CD4-positive, alpha-beta T cell treated with Interferon gamma for 1 hour (primary cell): ENCODE results near the gene ANP32B.

Experiments
- DNase-seq: peaks from one replicate; pipeline ENCODE4 v3.0.0-alpha.2; 2020

The ANP32B gene

DNA sequence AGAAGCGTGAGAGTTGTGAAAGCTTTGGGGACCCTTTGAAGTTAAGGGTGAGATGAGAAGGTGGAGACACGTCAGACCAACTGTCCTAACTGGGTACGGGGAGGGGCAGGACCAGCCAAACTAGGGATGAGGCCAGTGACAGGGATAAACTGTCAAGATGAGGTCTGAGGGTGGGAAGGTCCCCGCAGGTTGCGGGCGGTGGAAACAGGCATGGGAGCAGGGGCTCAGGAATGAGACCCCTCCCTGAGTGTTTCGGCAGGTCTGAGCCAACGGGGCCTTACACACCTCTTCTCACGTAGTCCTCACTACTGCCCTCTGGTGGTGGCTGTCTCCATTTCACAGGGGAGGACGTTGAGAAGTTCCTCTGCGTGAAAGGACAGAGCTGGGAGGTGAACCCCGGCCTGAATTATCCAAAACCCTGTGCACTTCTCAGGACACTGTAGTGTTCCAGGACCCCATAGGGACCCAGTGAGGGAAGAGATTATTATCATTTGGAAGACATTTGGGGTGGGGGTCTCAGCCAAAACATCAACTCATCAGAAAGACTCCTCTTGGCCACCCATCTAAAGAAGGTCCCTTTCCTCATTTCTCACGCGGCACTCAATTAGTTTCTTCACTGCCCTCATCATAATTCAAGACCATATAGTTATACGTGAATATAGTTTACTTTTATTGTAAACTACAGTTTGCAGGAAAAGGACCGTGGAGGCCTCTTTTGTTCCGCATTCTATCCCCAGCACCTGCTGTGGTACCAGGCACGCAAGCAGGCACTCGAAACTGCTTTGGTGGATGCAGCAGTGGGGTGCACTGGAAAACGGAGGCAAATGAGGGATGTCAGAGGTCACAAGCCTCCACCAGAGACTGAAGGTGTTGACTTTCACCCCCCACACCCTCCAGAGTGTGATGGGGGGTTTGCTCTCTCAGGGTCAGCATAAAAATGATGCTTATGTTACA, 51.7 kb downstream of the ANP32B start:
- DNase-seq = peak; percentile 82

DNA sequence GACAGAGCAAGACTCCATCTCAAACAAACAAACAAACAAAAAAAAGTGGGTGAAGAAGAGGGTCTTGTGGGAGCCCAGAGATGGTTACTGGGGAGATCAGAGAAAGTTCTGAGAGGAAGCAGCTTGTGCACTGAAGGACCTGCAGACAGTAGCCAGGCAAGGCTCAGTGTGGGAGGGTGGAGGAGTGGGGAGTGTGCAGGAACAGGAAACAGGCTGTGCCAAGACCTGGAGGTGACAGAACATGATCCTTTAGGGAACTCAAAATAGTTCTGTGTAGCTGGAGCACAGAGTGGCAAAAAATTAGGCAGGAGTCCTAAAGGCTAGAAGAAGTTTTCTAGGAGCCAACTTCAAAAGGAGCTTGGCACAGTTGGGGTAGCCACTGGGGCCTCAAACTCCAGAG, 54.2 kb downstream of the ANP32B start:
- no peak for DNase-seq

DNA sequence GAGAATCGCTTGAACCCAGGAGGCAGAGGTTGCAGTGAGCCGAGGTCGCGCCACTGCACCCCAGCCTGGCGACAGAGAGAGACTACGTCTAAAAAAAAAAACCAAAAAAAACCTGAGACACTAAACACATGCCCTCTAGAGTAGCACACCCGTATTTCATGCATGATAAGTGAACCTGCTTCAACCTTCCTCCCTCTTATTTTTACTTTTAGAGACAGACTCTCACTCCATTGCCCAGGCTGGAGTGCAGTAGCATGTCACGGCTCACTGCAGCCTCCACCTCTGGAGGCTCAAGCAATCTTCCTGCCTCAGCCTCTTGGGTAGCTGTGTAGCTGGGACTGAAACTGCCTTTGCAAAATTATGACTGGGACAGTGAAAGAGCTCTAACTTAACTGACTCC, 55.8 kb downstream of the ANP32B start:
- DNase-seq = no peak

DNA sequence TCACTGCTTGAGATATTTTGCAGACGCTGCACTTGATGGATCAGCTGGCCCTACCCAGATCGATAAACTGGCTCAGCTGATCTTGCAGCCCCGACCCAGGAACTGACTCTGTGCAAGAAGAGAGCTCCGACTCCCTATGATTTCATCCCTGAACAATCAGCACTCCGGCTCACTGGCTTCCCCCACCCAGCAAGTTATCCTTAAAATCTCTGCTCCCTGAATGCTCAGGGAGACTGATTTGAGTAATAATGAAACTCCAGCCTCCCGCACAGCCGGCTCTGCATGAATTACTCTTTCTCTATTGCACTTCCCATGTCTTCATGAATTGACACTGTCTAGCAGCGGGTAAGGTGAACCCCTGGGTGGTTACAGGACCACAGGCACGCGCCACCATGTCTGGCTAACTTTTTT, 56.5 kb downstream of the ANP32B start:
- no peak for DNase-seq

DNA sequence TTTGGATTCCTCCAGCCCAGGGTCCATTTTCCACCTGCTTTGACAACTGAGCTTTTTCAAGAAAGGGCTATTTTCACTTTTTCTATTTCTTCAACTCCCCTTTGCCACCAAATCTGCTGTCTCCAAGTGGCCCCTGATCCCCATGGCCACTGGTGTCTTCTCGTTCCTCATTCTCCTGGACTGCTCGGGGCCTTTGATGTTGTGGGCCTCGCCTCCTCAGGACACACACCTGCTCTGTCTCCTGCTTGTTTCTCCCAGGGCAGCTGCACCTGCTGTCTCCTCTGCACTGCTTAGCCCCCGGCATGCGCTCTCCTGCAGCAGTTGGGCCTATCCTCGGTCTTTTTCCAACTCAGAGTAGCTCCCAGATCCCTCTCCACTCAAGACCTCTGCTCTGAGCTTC, 57.1 kb downstream of the ANP32B start:
- no peak for DNase-seq

DNA sequence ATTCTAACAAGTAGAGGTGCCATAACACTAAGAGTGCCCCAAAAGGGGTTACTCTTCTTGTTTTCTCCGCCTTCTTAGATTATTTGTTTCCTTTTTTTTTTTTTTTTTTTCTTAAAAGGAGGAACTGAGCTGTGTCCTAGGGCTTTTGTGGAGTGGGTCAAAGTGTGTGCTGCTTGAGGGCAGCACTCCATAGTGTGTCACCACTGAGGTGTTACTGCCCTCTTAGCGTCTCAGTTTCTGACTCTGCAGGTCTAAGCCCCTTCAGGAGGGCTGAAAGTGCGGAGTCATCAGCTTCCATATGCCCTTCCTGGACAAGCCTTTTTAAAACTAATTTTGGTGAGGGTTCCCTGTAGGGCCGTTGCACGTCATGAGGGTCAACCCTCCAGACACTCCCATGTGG, 60.8 kb downstream of the ANP32B start:
- DNase-seq = no peak

DNA sequence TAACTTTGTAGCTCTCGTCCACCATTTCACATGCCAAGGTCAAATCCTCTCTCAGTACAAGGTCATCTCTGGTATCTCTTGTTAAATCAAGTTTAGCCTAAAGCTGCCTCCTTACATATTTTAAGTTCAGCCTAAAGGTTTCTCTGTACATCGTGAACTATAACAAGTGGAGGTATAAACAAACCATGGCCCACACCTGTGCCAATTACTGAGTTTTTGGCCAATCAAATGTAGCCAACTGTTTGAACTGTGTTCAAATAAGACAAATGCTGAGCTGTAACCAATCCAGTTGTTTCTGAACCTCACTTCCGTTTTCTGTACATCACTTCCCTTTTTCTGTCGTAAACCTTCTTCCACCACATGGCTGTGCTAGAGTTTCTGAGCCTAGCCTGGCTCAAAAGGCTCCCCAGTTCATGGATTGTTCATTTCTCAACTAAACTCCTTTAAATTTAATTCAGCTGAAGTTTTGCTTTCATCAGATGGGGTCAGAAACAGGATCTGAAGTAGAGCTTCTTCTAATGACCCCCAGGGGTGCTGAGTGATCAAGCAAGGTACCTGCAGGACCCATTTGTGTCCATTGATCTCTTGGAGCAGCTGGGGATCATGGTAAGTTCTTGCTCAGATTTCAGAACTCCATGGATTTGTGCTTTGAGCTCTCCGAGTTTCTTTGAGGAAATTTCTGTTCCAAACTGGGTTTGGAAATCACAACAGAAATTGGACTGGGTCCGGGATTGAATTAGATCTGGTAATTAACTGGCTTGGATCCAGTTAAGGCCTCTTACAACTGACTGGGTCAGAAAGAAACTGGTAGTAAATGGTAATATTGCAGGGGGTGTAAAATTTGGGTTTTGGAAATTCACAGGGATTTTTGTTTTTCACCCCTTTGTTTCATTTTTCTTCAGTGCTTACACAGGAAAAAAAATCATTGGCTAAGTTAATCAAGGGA, 62.4 kb downstream of the ANP32B start:
- DNase-seq = peak; percentile 51

- no peak for DNase-seq
Observed at GRCh38 chr9:98046180-98046543, 63.0 kb downstream of the ANP32B start.

DNA sequence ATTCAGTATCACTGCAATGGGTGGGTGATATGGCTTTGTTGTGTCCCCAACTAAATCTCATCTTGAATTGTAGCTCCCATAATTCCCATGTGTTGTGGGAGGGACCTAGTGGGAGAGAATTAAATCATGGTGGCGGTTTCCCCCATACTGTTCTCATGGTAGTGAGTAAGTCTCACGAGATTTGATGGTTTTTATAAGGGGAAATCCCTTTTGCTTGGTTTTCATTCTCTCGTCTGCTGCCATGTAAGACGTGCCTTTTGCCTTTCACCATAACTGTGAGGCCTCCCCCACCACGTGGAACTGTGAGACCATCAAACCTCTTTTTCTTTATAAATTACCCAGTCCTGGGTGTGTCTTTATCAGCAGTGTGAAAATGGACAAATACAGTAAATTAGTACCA, 63.9 kb downstream of the ANP32B start:
- no peak for DNase-seq

DNA sequence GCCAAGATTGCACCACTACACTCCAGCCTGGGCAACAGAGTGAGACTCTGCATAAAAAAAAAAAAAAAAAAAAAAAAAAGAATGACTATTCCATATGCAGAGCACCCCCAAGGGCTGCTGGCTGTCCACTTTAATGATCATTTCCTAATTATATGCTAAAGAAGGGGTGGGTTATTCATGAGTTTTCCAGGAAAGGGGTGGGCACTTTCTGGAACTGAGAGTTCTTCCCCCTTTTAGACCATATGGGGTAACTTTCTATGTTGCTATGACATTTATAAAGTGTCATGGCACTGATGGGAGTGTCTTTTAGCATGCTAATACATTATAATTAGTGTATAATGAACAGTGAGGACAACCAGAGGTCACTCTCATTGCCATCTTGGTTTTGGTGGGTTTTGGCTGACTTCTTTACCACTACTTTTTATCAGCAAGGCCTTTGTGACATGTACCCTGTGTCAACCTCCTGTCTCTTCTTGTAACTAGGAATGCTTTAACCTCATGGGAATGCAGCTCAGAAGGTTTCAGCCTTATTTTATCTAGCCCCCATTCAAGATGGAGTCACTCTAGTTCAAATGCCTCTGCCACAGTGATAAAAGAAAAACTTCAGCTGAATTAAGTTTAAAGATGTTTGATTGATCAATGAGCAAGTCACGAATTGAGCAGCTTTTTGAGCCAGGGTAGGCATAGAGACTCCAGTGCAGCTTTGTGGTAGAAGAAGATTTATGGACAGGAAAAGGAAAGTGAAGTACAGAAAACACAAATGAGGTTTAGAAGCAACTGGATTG, 66.3 kb downstream of the ANP32B start:
- DNase-seq = no peak

- DNase-seq = no peak
Observed at GRCh38 chr9:98050351-98050750, 67.2 kb downstream of the ANP32B start.

DNA sequence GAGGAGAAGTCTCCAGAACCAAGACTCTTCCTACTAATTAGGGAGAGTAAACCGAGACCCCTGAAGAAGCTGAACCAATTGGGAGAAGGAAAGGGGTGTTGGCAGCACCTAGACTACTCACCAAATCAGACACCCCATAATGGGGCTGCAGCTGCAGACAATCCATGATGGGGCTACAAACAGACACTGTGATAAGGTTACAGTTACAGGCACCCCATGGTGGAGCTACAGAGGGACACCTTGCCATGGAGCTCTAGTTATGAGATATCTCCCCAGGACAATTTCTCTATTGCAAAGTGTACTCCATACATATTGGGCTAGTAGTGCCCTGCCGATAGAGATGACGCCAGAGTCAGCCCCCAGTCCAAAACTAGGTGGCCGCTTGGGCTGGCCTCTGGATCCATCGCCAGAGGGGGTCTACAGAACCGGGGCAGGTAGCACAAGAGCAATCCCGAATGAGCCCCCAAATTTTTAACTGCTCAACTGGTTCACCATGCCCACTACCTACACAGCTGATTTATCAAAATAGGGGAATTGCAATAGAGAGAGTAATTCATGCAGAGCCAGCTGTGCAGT, 71.3 kb downstream of the ANP32B start:
- DNase-seq = no peak

DNA sequence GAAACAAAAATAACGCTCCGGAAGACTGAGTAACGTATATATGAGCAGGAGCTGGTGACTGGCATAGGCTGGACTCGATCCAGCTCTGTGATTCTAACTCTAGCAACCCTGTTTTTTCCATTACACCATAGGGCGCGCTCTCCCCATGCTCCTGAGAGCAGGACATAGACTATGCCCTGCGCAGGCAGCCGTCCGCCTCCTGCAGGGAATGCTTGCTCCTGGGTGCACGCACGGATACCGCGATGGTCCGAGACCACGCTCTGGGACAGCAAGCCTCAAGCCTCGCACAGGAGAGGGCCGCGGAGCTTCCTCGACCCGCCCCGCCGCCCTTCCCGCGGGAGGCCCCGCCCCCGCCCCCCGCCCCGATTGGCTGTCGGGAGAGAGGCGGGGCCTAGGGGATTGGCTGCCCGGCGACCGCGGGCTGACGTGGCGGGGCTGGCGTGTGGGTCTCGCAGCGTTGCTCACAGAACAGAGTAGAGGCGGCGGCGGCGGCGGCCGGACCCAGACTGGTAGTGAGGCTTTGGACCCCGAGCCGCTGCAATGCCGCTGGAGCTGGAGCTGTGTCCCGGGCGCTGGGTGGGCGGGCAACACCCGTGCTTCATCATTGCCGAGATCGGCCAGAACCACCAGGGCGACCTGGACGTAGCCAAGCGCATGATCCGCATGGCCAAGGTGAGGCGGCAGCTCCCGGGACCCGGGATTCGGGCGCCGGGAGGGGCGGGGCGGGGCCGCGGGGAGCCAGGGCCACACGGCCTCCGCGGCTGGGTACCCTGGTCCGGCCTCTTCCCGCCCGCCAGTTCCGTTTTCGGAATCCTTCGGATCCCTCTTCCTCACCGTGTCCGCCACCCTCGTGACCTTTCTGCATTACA, 73.4 kb downstream of the ANP32B start, which contains the start of gene NANS:
Gene NANS (plus strand): TSS at position 464 of the 869 bp plus-strand sequence. CDS start 77 bp downstream, at position 541.
- DNase-seq = peak; percentile 91

DNA sequence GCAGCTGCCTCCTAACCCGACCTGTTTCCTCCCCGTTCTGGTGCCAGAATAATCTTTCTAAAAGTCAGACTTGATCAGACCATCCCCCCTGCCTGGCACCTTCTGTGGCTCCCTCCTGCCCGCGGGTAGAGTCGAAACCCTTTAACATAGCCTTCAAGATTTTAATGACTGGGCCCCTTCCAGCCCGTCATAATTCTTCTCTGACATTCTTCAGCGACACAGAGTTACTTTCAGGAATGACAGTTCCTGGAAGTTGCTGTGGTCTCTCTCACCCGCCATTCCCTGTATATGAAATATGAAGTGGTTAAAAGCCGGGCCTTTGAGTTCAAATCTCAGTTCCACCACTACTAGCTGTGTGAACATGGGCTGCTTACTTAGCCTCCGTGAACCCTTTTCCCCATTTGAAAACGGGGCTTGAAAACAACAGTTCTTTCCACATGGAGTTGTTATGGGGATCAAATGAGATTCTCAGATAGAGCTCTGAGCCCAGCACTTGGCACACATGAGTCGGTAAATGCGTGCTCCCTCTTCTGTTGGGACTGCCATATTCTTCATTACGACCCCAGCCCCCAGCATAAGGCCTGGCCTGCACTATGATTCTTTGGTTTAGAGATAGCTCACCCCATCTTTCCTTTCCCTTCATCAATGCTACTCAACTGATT, 74.1 kb downstream of the ANP32B start:
- no peak for DNase-seq

- DNase-seq = no peak
Observed at GRCh38 chr9:98062161-98062560, 79.0 kb downstream of the ANP32B start.

- DNase-seq = no peak
Observed at GRCh38 chr9:98064623-98065392, 81.7 kb downstream of the ANP32B start.
